GM12878 (cell line): ENCODE measurements around the gene SLC15A3.

Experiments used
- CBFB ChIP-seq: IDR thresholded peaks from 2 replicates; pipeline ENCODE4 v1.6.1; 2016; ENCODE audit warnings: antibody characterized with exemption, low read depth
- MYB ChIP-seq: fragments of 150-350 bp; IDR thresholded peaks from 2 replicates; pipeline ENCODE4 v1.6.1; 2014; ENCODE audit warnings: mild to moderate bottlenecking, low read depth, low read length, borderline replicate concordance
- NR2F1 ChIP-seq: fragments of 450-650 bp; conservative IDR thresholded peaks from 2 replicates; pipeline ENCODE4 v1.6.1; 2017; ENCODE audit warnings: mild to moderate bottlenecking
- RBBP5 ChIP-seq: fragments of 200-600 bp; sonication (generic); conservative IDR thresholded peaks from 2 replicates; pipeline ENCODE4 v1.6.1; 2016
- RFX5 ChIP-seq: IDR thresholded peaks from 2 replicates; pipeline ENCODE4 v1.6.1; 2011; ENCODE audit warnings: low read depth, low read length, improper control_type of control experiment
- SIN3A ChIP-seq: IDR thresholded peaks from 2 replicates; pipeline ENCODE4 v1.6.1; 2012; ENCODE audit warnings: low read depth, low read length, improper control_type of control experiment
- SMAD1 ChIP-seq: fragments of 450-650 bp; IDR thresholded peaks from 2 replicates; pipeline ENCODE4 v1.6.1; 2018; ENCODE audit warnings: mild to moderate bottlenecking, low read depth; ENCODE audit not compliant: partially characterized antibody
- TF ChIP-seq, protein P1 (sequence below): fragments of 150-350 bp; IDR thresholded peaks from 2 replicates; pipeline ENCODE4 v1.6.1; 2016; ENCODE audit warnings: low read depth, low read length
- TF ChIP-seq, protein P2 (sequence below), 3 experiments: IDR thresholded peaks in 2 of 3; conservative IDR thresholded peaks in 1 of 3; 2 replicates each; pipeline ENCODE4 v1.5.1; 2011; ENCODE audit warnings: low read depth in 3 of 3, low read length in 3 of 3, mild to moderate bottlenecking in 3 of 3, control low read depth in 2 of 3, moderate library complexity in 2 of 3, inconsistent platforms in 1 of 3, mixed read lengths in 1 of 3; ENCODE audit not compliant: control insufficient read depth in 2 of 3, insufficient read depth in 1 of 3; ENCODE audit errors: extremely low read depth in 1 of 3

DNA sequence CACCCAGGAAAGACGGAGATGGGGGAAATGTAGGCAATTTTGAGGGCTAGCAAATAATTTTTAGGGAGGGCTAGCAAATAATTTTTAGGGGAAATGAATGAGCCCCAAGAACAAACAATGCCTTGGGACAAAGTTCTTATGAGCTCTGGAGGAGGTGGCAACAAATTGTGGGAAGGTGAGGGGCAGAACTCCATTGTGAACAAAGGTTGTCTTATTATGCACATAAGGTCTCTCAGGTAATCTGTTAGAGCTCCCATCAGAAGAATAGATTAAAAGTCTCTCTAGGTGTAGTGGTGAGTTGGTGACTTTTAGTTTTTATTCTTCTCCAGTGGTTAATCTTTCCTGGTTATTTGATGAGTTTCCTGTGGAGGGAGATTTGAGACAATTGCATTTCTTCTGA is 43.2 kb downstream of the SLC15A3 start:
- TF ChIP-seq, protein P1, sequence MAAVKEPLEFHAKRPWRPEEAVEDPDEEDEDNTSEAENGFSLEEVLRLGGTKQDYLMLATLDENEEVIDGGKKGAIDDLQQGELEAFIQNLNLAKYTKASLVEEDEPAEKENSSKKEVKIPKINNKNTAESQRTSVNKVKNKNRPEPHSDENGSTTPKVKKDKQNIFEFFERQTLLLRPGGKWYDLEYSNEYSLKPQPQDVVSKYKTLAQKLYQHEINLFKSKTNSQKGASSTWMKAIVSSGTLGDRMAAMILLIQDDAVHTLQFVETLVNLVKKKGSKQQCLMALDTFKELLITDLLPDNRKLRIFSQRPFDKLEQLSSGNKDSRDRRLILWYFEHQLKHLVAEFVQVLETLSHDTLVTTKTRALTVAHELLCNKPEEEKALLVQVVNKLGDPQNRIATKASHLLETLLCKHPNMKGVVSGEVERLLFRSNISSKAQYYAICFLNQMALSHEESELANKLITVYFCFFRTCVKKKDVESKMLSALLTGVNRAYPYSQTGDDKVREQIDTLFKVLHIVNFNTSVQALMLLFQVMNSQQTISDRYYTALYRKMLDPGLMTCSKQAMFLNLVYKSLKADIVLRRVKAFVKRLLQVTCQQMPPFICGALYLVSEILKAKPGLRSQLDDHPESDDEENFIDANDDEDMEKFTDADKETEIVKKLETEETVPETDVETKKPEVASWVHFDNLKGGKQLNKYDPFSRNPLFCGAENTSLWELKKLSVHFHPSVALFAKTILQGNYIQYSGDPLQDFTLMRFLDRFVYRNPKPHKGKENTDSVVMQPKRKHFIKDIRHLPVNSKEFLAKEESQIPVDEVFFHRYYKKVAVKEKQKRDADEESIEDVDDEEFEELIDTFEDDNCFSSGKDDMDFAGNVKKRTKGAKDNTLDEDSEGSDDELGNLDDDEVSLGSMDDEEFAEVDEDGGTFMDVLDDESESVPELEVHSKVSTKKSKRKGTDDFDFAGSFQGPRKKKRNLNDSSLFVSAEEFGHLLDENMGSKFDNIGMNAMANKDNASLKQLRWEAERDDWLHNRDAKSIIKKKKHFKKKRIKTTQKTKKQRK: no peak
- TF ChIP-seq RBBP5: no peak
- no peak for TF ChIP-seq SMAD1
- TF ChIP-seq SIN3A: no peak
- TF ChIP-seq, protein P2, sequence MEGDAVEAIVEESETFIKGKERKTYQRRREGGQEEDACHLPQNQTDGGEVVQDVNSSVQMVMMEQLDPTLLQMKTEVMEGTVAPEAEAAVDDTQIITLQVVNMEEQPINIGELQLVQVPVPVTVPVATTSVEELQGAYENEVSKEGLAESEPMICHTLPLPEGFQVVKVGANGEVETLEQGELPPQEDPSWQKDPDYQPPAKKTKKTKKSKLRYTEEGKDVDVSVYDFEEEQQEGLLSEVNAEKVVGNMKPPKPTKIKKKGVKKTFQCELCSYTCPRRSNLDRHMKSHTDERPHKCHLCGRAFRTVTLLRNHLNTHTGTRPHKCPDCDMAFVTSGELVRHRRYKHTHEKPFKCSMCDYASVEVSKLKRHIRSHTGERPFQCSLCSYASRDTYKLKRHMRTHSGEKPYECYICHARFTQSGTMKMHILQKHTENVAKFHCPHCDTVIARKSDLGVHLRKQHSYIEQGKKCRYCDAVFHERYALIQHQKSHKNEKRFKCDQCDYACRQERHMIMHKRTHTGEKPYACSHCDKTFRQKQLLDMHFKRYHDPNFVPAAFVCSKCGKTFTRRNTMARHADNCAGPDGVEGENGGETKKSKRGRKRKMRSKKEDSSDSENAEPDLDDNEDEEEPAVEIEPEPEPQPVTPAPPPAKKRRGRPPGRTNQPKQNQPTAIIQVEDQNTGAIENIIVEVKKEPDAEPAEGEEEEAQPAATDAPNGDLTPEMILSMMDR (IDR thresholded peaks at IDR 0.05 in 2 of 3, conservative IDR thresholded peaks at IDR 0.05 in 1 of 3; ENCODE audit: control insufficient read depth in 2 of 3, extremely low read depth in 1 of 3, insufficient read depth in 1 of 3, low read depth in 3 of 3, low read length in 3 of 3): no peak
- TF ChIP-seq MYB: no peak
- TF ChIP-seq CBFB: no peak
- TF ChIP-seq NR2F1: no peak
- no peak for TF ChIP-seq RFX5
